ENCODE measurements around the gene PLD6.
"Not testable (repeated sequence)": the region's sequence is repeated elsewhere in the genome, so short reads cannot be mapped to it uniquely, and the experiment has no call there.

PLD6 gene

GRCh38 chr17:17161759-17162158 lies 44.4 kb downstream of the PLD6 start:
- H3K4me1 ChIP-seq (ENCODE audit: insufficient read depth, low read length), result no peaks in the 10 kb centered on the region
- no peaks in the 10 kb centered on the region for H3K9me3 ChIP-seq (ENCODE audit: low read length)
- no peak overlapping the region for H2AFZ ChIP-seq (ENCODE audit: low read depth, low read length)
- peaks cover 85% of the 10 kb centered on the region for H3K36me3 ChIP-seq (ENCODE audit: insufficient read depth, low read length)
- H3K27me3 ChIP-seq (ENCODE audit: insufficient read depth, low read length), result no peaks in the 10 kb centered on the region
- no peak overlapping the region for H3K4me3 ChIP-seq (ENCODE audit: low read length)

DNA sequence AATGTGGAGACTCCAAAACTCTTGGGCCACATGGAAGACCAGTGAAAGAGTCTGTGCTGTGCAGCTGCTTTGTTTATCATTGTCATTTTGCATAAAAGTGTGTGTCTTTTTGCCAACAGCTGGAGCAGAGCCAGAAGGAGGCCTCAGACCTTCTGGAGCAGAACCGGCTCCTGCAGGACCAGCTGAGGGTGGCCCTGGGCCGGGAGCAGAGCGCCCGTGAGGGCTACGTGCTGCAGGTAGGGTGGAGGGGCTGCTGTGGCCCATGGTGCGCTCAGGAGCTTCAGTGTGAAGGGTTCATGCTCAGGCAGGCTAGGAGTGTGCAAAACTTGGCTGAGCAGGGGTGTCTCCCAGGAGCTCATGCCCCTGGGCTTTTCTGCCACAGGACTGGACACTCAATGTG lies 45.0 kb downstream of the PLD6 start:
- no peaks in the 10 kb centered on the region for H3K27me3 ChIP-seq (ENCODE audit: insufficient read depth, low read length)
- no peaks in the 10 kb centered on the region for H3K9me3 ChIP-seq (ENCODE audit: low read length)
- no peaks in the 10 kb centered on the region for H3K4me1 ChIP-seq (ENCODE audit: insufficient read depth, low read length)
- no peak overlapping the region for H2AFZ ChIP-seq (ENCODE audit: low read depth, low read length)
- H3K4me3 ChIP-seq (ENCODE audit: low read length), result no peak overlapping the region
- peaks cover 85% of the 10 kb centered on the region for H3K36me3 ChIP-seq (ENCODE audit: insufficient read depth, low read length)

DNA sequence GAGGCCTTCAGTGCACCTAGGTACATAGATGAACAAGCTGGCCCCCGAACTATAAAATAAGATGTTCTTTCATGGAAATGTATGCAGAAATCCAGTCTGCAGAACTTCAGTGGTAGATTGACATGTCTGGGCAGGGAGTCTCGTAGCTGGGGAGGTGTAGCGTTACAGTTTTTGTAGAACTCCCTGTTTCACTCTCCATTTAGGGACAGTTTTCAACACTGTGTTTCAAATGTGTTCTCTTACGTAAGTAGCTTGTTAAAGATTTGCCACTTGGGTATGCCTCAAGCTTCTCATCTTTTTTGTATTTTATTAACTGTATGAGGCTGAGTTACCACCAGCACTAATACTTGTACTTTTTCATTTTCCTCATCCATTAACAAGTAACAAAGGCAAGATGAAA lies 46.6 kb downstream of the PLD6 start:
- Histone ChIP-seq H3K36me3 (ENCODE audit: insufficient read depth, low read length) (peaks cover 86% of the 10 kb centered on the region), H3K4me3 (ENCODE audit: low read length) (no peak overlapping the region), H3K27me3 (ENCODE audit: insufficient read depth, low read length) (no peaks in the 10 kb centered on the region), H2AFZ (ENCODE audit: low read depth, low read length) (no peak overlapping the region), H3K4me1 (ENCODE audit: insufficient read depth, low read length) (no peaks in the 10 kb centered on the region), H3K9me3 (ENCODE audit: low read length) (no peaks in the 10 kb centered on the region)

DNA sequence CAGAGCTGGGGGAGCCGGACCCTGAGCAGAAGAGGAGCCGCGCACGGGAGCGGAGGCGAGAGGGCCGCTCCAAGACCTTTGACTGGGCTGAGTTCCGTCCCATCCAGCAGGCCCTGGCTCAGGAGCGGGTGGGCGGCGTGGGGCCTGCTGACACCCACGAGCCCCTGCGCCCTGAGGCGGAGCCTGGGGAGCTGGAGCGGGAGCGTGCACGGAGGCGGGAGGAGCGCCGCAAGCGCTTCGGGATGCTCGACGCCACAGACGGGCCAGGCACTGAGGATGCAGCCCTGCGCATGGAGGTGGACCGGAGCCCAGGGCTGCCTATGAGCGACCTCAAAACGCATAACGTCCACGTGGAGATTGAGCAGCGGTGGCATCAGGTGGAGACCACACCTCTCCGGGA lies 47.6 kb downstream of the PLD6 start:
- not testable (repeated sequence) for H3K4me3 ChIP-seq (ENCODE audit: low read length); H3K4me1 ChIP-seq (ENCODE audit: insufficient read depth, low read length); H3K27me3 ChIP-seq (ENCODE audit: insufficient read depth, low read length); H2AFZ ChIP-seq (ENCODE audit: low read depth, low read length); H3K9me3 ChIP-seq (ENCODE audit: low read length)
- H3K36me3 ChIP-seq (ENCODE audit: insufficient read depth, low read length), result peaks cover 87% of the 10 kb centered on the region

GRCh38 chr17:17157041-17157440 lies 49.1 kb downstream of the PLD6 start:
- H3K4me3 ChIP-seq (ENCODE audit: low read length), result no peak overlapping the region
- no peaks in the 10 kb centered on the region for H3K4me1 ChIP-seq (ENCODE audit: insufficient read depth, low read length)
- H2AFZ ChIP-seq (ENCODE audit: low read depth, low read length), result no peak overlapping the region
- H3K9me3 ChIP-seq (ENCODE audit: low read length), result no peaks in the 10 kb centered on the region
- H3K36me3 ChIP-seq (ENCODE audit: insufficient read depth, low read length), result peaks cover 87% of the 10 kb centered on the region
- no peaks in the 10 kb centered on the region for H3K27me3 ChIP-seq (ENCODE audit: insufficient read depth, low read length)

- Histone ChIP-seq H3K36me3 (ENCODE audit: insufficient read depth, low read length) (peaks cover 86% of the 10 kb centered on the region), H3K4me3 (ENCODE audit: low read length) (no peak overlapping the region), H3K27me3 (ENCODE audit: insufficient read depth, low read length) (no peaks in the 10 kb centered on the region), H3K9me3 (ENCODE audit: low read length) (no peaks in the 10 kb centered on the region), H3K4me1 (ENCODE audit: insufficient read depth, low read length) (no peaks in the 10 kb centered on the region), H2AFZ (ENCODE audit: low read depth, low read length) (no peak overlapping the region)
Measured at GRCh38 chr17:17156511-17156910, 49.6 kb downstream of the PLD6 start.

DNA sequence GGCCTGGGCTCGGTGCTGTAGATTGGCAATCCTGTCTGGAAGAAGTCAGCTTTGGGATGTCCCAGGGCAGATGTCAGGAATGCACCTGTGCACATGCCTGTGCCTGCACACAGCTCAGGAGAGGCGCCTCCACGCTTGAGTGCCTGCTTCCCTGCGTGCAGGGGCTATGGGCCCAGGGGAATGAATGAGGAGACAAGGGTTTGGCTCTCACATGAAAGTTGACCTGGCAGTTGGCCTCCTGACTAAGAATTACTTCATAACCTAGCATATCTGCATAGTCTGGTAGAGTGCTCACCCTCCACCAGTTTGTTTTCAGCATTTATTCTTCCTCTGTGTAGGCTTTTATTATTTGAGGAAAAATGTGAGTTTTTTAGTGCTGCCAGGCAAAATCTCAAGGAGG lies 50.0 kb downstream of the PLD6 start:
- no peak overlapping the region for H3K4me3 ChIP-seq (ENCODE audit: low read length)
- no peaks in the 10 kb centered on the region for H3K4me1 ChIP-seq (ENCODE audit: insufficient read depth, low read length)
- no peaks in the 10 kb centered on the region for H3K9me3 ChIP-seq (ENCODE audit: low read length)
- H3K36me3 ChIP-seq (ENCODE audit: insufficient read depth, low read length), result peaks cover 89% of the 10 kb centered on the region
- no peaks in the 10 kb centered on the region for H3K27me3 ChIP-seq (ENCODE audit: insufficient read depth, low read length)
- no peak overlapping the region for H2AFZ ChIP-seq (ENCODE audit: low read depth, low read length)

- H3K9me3 ChIP-seq (ENCODE audit: low read length), result no peaks in the 10 kb centered on the region
- peaks cover 89% of the 10 kb centered on the region for H3K36me3 ChIP-seq (ENCODE audit: insufficient read depth, low read length)
- no peak overlapping the region for H2AFZ ChIP-seq (ENCODE audit: low read depth, low read length)
- no peaks in the 10 kb centered on the region for H3K27me3 ChIP-seq (ENCODE audit: insufficient read depth, low read length)
- H3K4me1 ChIP-seq (ENCODE audit: insufficient read depth, low read length), result no peaks in the 10 kb centered on the region
- H3K4me3 ChIP-seq (ENCODE audit: low read length), result no peak overlapping the region
Measured at GRCh38 chr17:17155568-17155967, 50.6 kb downstream of the PLD6 start.

GRCh38 chr17:17154981-17155380 lies 51.2 kb downstream of the PLD6 start:
- H3K9me3 ChIP-seq (ENCODE audit: low read length), result no peaks in the 10 kb centered on the region
- no peak overlapping the region for H3K4me3 ChIP-seq (ENCODE audit: low read length)
- no peak overlapping the region for H2AFZ ChIP-seq (ENCODE audit: low read depth, low read length)
- H3K36me3 ChIP-seq (ENCODE audit: insufficient read depth, low read length), result peaks cover 91% of the 10 kb centered on the region
- H3K27me3 ChIP-seq (ENCODE audit: insufficient read depth, low read length), result no peaks in the 10 kb centered on the region
- H3K4me1 ChIP-seq (ENCODE audit: insufficient read depth, low read length), result no peaks in the 10 kb centered on the region

DNA sequence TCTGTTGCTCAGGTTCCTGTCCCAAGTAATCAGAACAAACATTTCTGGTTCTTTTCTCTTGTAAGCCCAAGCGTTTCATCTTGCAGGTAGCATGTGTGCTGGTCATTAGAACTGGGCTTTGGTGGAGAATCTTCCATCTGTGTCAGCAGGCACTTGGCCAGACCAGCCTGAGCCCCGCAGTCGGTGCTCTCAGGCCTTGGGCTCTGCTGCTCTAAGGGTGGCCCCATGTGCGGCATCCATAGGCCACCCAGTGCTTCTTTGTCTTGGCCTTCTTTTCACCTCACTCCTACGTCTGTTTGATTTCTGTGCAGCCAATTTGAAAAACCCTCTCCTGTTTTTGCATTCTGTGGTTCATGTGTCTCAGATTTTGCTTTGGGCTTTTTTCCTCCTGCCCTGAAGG lies 51.6 kb downstream of the PLD6 start:
- H3K27me3 ChIP-seq (ENCODE audit: insufficient read depth, low read length), result no peaks in the 10 kb centered on the region
- no peak overlapping the region for H2AFZ ChIP-seq (ENCODE audit: low read depth, low read length)
- H3K4me3 ChIP-seq (ENCODE audit: low read length), result no peak overlapping the region
- H3K36me3 ChIP-seq (ENCODE audit: insufficient read depth, low read length), result peaks cover 92% of the 10 kb centered on the region
- H3K4me1 ChIP-seq (ENCODE audit: insufficient read depth, low read length), result no peaks in the 10 kb centered on the region
- no peaks in the 10 kb centered on the region for H3K9me3 ChIP-seq (ENCODE audit: low read length)

DNA sequence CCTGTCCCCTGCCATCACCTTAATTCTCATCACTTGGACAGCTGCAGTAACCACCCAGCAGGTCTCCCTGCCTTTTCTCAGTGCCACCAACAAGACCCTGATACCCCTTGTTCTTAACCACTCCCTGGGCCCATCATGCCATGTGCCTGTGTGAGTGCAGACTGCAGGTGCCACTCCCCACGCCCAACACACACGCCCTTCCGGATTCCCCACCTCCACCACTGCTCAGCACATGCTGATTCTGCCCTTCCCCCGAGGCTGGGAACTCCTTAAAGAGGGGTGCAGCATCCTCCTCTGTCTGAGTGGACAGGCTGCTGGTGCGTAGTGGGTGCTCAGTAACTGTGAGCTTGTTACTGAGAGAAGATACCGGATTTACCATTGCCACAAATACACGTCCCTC lies 52.4 kb downstream of the PLD6 start:
- no peak overlapping the region for H2AFZ ChIP-seq (ENCODE audit: low read depth, low read length)
- no peaks in the 10 kb centered on the region for H3K27me3 ChIP-seq (ENCODE audit: insufficient read depth, low read length)
- no peaks in the 10 kb centered on the region for H3K9me3 ChIP-seq (ENCODE audit: low read length)
- no peaks in the 10 kb centered on the region for H3K4me1 ChIP-seq (ENCODE audit: insufficient read depth, low read length)
- no peak overlapping the region for H3K4me3 ChIP-seq (ENCODE audit: low read length)
- peaks cover 83% of the 10 kb centered on the region for H3K36me3 ChIP-seq (ENCODE audit: insufficient read depth, low read length)

- peaks cover 83% of the 10 kb centered on the region for H3K36me3 ChIP-seq (ENCODE audit: insufficient read depth, low read length)
- H3K9me3 ChIP-seq (ENCODE audit: low read length), result no peaks in the 10 kb centered on the region
- no peaks in the 10 kb centered on the region for H3K27me3 ChIP-seq (ENCODE audit: insufficient read depth, low read length)
- H2AFZ ChIP-seq (ENCODE audit: low read depth, low read length), result no peak overlapping the region
- H3K4me1 ChIP-seq (ENCODE audit: insufficient read depth, low read length), result no peaks in the 10 kb centered on the region
- no peak overlapping the region for H3K4me3 ChIP-seq (ENCODE audit: low read length)
Measured at GRCh38 chr17:17153071-17153470, 53.1 kb downstream of the PLD6 start.

- no peak overlapping the region for H2AFZ ChIP-seq (ENCODE audit: low read depth, low read length)
- no peak overlapping the region for H3K4me3 ChIP-seq (ENCODE audit: low read length)
- H3K36me3 ChIP-seq (ENCODE audit: insufficient read depth, low read length), result peaks cover 85% of the 10 kb centered on the region
- no peaks in the 10 kb centered on the region for H3K27me3 ChIP-seq (ENCODE audit: insufficient read depth, low read length)
- no peaks in the 10 kb centered on the region for H3K9me3 ChIP-seq (ENCODE audit: low read length)
- no peaks in the 10 kb centered on the region for H3K4me1 ChIP-seq (ENCODE audit: insufficient read depth, low read length)
Measured at GRCh38 chr17:17152385-17152784, 53.7 kb downstream of the PLD6 start.

DNA sequence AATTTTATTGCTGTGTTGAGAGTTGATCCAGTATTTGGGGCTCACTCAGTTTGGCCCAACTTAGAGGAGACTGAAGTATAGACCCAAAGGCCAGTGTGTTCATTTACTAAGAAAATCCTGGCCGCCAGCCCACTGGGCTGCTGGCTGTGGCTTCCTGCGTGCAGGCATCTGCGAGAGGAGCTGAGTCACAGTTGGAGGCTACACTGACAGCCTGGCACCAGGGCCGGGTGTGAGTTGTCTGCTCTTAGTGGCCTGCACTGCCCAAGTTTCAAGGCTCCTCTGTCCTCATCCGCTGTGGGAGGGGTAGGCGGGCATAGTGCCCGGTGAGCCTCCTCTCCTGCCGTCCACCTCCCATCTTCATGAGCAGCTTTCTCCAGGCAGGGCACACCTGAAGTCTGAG lies 54.2 kb downstream of the PLD6 start:
- Histone ChIP-seq H3K4me3 (ENCODE audit: low read length) (no peak overlapping the region), H3K36me3 (ENCODE audit: insufficient read depth, low read length) (peaks cover 85% of the 10 kb centered on the region), H2AFZ (ENCODE audit: low read depth, low read length) (no peak overlapping the region), H3K27me3 (ENCODE audit: insufficient read depth, low read length) (no peaks in the 10 kb centered on the region), H3K9me3 (ENCODE audit: low read length) (peaks cover under 1% of the 10 kb centered on the region), H3K4me1 (ENCODE audit: insufficient read depth, low read length) (no peaks in the 10 kb centered on the region)

All from neuron (in vitro differentiated cells).